Ovary (tissue), 9 donors: ENCODE data around the gene AUTS2. TPM values are rescaled to one million over a fixed set of nuclear protein-coding genes. Genes with fewer than 3 reads are reported as not detected.

ENCODE experiments used
- DNase-seq, 5 donors: peaks; one replicate each; pipeline ENCODE4 v3.0.0-alpha.2; 2019 to 2020
- H3K27ac ChIP-seq, 2 donors: fragments of 200-600 bp; one replicate each; pipeline versions ENCODE4 v1.5.1 to v1.8.0; 2019 to 2022
- H3K27me3 ChIP-seq: fragments of 200-600 bp; one replicate; pipeline ENCODE4 v1.8.0; 2022
- H3K36me3 ChIP-seq: fragments of 200-600 bp; sonication (generic); one replicate; pipeline ENCODE4 v1.5.1; 2019
- H3K4me1 ChIP-seq: one replicate; pipeline ENCODE4 v1.8.1; 2013; ENCODE audit warnings: mild to moderate bottlenecking, moderate library complexity; ENCODE audit not compliant: insufficient read depth
- H3K4me3 ChIP-seq: fragments of 200-600 bp; sonication (generic); one replicate; pipeline ENCODE4 v1.5.1; 2017
- H3K9me3 ChIP-seq, 2 donors: fragments of 200-600 bp in 1 of 2; sonication (generic) in 1 of 2; one replicate each; pipeline versions ENCODE4 v1.5.1 to v1.8.1; 2013 to 2019; ENCODE audit warnings: mild to moderate bottlenecking in 1 of 2, moderate library complexity in 1 of 2
- EP300 ChIP-seq: sonication (generic); formaldehyde crosslinking; IDR thresholded peaks from one replicate; pipeline ENCODE4 v1.6.1; 2017; ENCODE audit warnings: antibody characterized with exemption
- POLR2A ChIP-seq: fragments of 450-650 bp; IDR thresholded peaks from one replicate; pipeline ENCODE4 v1.6.1; 2017; ENCODE audit warnings: antibody characterized with exemption, mild to moderate bottlenecking, moderate library complexity
- WGBS, 3 donors: extraction: QIAGEN DNeasy Blood & Tissue Kit in 1 of 3; methylation state at CpG; one replicate each; pipeline versions ENCODE4 v1.1.5 to v1.1.7; 2013 to 2017; 5-methylcytosine and 5-hydroxymethylcytosine counted together
- intact Hi-C, 4 donors: fragments of 100-400 bp; cut with DNase I; formaldehyde crosslinking; loops; one replicate each; pipeline versions ENCODE4 v1.11.0 to v1.15.1; 2022 to 2023
- polyA plus RNA-seq, 2 donors: library from polyadenylated mRNA; stranded (reverse); fragments of 200-250 nt in 1 of 2; fragments of 350-450 nt in 1 of 2; fragmentation: Illumina TruSeq in 1 of 2; extraction: RNeasy Lipid Tissue Mini Kit (QIAGEN cat#74804) in 1 of 2; gene quantifications; one replicate each; pipeline ENCODE4 v1.2.3, GENCODE V29; 2013 to 2014
- total RNA-seq, 7 donors: library from RNA; depleted of rRNA in 2 of 7; stranded (reverse); fragments of >200 nt in 2 of 7; fragmentation: NEBNext Ultra II Directional in 3 of 7; extraction: Animal tissue kit (Norgen Biotek cat#: 25700) in 3 of 7; gene quantifications; one replicate each; pipeline versions ENCODE4 v1.1.0 to v1.2.4, GENCODE V29; 2016 to 2023
- TF ChIP-seq, protein P1 (sequence below), 3 donors: fragments of 450-650 bp in 2 of 3; fragments of 200-600 bp in 1 of 3; IDR thresholded peaks; one replicate each; pipeline versions ENCODE4 v1.5.1 to v1.8.0; 2016 to 2022; ENCODE audit warnings: antibody characterized with exemption in 3 of 3, mild to moderate bottlenecking in 1 of 3
- donor health status: DM: no; HTN: no; CAD: no; lungs with moderate emphysema.
- donor health status: DM: no; HTN: no; CAD: no.
- donor health status: Bipolar disorder and iron deficiency.
- donor health status: DM: yes; HTN: yes; CAD: no.
- donor health status: DM: no; HTN: no; CAD: no.
- donor health status: DM: yes; HTN: yes; CAD: no.

Gene AUTS2
- total and polyA plus RNA-seq, 9 donors: 18.3 to 60.9 (median 44.9) TPM

DNA sequence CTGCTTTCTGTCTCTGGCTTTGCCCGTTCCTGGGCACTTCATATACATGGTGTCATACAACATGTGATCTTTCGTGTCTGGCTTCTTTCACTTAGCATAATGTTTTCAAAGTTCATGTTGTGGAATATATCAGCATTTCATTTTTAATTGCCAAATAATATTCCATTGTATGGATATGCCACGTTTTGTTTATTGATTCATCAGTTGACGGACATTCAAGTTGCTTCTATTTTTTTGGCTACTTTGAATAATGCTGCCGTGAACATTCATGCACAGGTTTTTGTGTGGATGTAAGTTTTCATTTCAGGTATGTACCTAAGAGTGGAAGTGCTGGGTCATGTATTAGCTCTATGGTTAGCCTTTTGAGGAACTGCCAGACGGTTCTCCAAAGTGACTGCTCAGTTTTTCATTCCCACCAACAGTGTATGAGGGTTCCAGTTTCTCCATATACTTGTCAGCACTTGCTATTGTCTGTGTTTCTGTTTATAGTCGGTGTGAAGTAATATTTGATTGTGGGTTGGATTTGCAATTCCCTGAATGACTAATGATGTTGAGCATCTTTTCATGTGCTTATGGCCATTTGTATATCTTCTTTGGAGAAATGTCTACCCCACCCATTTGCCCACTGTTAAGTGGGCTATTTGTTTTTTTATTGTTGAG is 1132.3 kb downstream of the AUTS2 start:
- DNase-seq: no peak
- intact Hi-C loops: no loop called here
- Histone ChIP-seq H3K36me3 (no peaks in the 10 kb centered on the region), H3K27ac (no peak overlapping the region), H3K4me1 (no peaks in the 10 kb centered on the region), H3K27me3 (no peaks in the 10 kb centered on the region), H3K4me3 (no peak overlapping the region), H3K9me3 (no peaks in the 10 kb centered on the region)
- WGBS, 3 donors: 84 to 93% (median 90%) methylated on average over 7 of the region's 7 CpGs
- TF ChIP-seq EP300: no peak
- TF ChIP-seq POLR2A: no peak
- TF ChIP-seq, protein P1, sequence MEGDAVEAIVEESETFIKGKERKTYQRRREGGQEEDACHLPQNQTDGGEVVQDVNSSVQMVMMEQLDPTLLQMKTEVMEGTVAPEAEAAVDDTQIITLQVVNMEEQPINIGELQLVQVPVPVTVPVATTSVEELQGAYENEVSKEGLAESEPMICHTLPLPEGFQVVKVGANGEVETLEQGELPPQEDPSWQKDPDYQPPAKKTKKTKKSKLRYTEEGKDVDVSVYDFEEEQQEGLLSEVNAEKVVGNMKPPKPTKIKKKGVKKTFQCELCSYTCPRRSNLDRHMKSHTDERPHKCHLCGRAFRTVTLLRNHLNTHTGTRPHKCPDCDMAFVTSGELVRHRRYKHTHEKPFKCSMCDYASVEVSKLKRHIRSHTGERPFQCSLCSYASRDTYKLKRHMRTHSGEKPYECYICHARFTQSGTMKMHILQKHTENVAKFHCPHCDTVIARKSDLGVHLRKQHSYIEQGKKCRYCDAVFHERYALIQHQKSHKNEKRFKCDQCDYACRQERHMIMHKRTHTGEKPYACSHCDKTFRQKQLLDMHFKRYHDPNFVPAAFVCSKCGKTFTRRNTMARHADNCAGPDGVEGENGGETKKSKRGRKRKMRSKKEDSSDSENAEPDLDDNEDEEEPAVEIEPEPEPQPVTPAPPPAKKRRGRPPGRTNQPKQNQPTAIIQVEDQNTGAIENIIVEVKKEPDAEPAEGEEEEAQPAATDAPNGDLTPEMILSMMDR (IDR thresholded peaks at IDR 0.05): no peak

DNA sequence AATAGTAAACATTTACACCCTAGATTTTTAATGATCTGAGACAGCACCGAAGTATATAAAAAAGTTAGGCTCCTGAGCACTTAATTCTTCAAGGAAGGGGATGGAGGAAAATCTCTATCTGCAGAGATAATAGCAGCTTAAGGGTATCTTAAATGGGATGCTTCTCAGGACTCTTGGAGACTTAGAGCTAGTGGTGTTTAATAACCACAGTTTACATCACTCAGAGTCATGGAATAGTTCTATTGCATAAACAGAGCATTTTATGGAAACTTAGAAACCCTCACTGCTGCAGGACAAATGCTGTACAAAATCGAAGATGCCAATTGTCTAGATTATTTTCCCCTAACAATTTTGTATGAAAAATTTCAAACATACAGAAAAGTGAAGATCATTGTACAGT is 1134.8 kb downstream of the AUTS2 start:
- H3K9me3 ChIP-seq: no peaks in the 10 kb centered on the region
- H3K27ac ChIP-seq: no peak overlapping the region
- no peak overlapping the region for H3K4me3 ChIP-seq
- WGBS, 3 donors: 89 to 98% (median 92%) methylated on average over 2 of the region's 2 CpGs
- TF ChIP-seq EP300 (no peak), POLR2A (no peak)
- TF ChIP-seq, protein P1 (IDR thresholded peaks at IDR 0.05): no peak
- DNase-seq: no peak
- H3K36me3 ChIP-seq: no peaks in the 10 kb centered on the region
- intact Hi-C loops: no loop called here
- H3K4me1 ChIP-seq: peaks cover 2% of the 10 kb centered on the region
- no peaks in the 10 kb centered on the region for H3K27me3 ChIP-seq

DNA sequence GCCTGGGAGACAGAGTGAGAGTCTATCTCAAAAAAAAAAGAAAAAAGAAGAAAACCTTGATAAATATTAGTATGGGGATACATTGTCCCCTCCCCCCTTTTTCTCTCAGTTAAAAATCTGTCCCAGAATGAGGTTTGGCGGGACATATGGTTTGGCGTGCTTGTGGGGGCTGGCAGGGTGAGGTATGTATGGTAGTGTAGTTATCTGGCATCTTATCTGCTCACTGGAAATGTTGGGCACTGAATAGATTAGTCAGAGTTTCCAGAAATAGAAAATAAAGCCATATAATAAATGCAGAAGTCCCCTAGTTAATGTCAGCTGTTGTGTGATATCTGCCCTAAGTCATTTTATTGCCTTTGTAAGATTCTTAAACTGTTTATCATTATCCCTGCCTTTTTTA is 1136.1 kb downstream of the AUTS2 start:
- Histone ChIP-seq H3K36me3 (no peaks in the 10 kb centered on the region), H3K4me1 (peaks cover 6% of the 10 kb centered on the region), H3K27me3 (no peaks in the 10 kb centered on the region), H3K4me3 (no peak overlapping the region), H3K27ac (peak overlapping the region in 1 of 2 donors; percentile 77), H3K9me3 (no peaks in the 10 kb centered on the region)
- no peak for DNase-seq
- TF ChIP-seq EP300 (no peak), POLR2A (no peak)
- TF ChIP-seq, protein P1 (IDR thresholded peaks at IDR 0.05): no peak
- intact Hi-C loops: no loop called here
- WGBS, 3 donors: 83 to 92% (median 84%) methylated on average over 2 of the region's 2 CpGs

DNA sequence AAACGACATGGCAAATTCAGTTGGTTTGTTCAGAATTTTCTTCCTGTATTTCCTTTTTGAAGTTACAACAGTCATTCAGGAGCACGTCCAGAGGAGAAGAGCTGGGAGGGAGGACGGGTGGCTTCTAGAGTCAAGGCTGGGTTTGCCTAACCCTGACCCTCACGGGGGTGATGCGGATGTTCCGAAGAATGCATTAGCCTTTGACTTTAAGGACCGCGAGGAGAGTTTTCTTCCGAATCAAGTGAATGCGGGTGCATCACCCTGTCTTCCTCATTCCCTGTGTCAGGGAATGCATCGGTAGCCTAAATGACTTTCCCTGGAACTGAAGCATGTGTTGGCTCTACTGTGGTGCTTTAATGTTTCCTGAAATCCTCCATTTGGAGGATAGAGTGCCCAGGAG is 1137.0 kb downstream of the AUTS2 start:
- intact Hi-C loops: no loop called here
- Histone ChIP-seq H3K27ac (peak overlapping the region in 1 of 2 donors; percentile 77), H3K27me3 (no peaks in the 10 kb centered on the region), H3K4me1 (peaks cover 12% of the 10 kb centered on the region), H3K9me3 (no peaks in the 10 kb centered on the region), H3K36me3 (no peaks in the 10 kb centered on the region), H3K4me3 (no peak overlapping the region)
- 70 to 81% (median 79%) methylated on average over 11 of the region's 11 CpGs for WGBS, 3 donors
- TF ChIP-seq EP300 (no peak), POLR2A (no peak)
- TF ChIP-seq, protein P1 (IDR thresholded peaks at IDR 0.05): no peak
- DNase-seq: no peak
